Measurements from ENCODE around the gene COP1.

The COP1 gene

GRCh38 chr1:176217461-176218099 is 10.5 kb upstream of the COP1 start:
- no peak for ATAC-seq
- TF ChIP-seq OSR1 (CRISPR knock-in tag; IDR thresholded peaks at IDR 0.05) (no peak), ZFP30 (CRISPR knock-in tag; IDR thresholded peaks at IDR 0.05) (no peak)

GRCh38 chr1:176216031-176216430 is 8.9 kb upstream of the COP1 start:
- TF ChIP-seq PATZ1 (CRISPR knock-in tag; IDR thresholded peaks at IDR 0.05; ENCODE audit: borderline replicate concordance) (no peak), GLIS3 (CRISPR knock-in tag; IDR thresholded peaks at IDR 0.05) (no peak), ISL1 (CRISPR knock-in tag; IDR thresholded peaks at IDR 0.05) (no peak), ZNF565 (CRISPR knock-in tag; conservative IDR thresholded peaks at IDR 0.05; ENCODE audit: low read depth) (no peak), OSR1 (CRISPR knock-in tag; IDR thresholded peaks at IDR 0.05) (no peak), ZNF8 (CRISPR knock-in tag; IDR thresholded peaks at IDR 0.05) (no peak), SNAI2 (CRISPR knock-in tag; IDR thresholded peaks at IDR 0.05) (no peak), ARNTL (CRISPR knock-in tag; IDR thresholded peaks at IDR 0.05; ENCODE audit: borderline replicate concordance, low read depth) (no peak), ZC3H10 (CRISPR knock-in tag; IDR thresholded peaks at IDR 0.05) (no peak), ESRRG (CRISPR knock-in tag; IDR thresholded peaks at IDR 0.05) (no peak), CSDC2 (CRISPR knock-in tag; IDR thresholded peaks at IDR 0.05) (no peak), RARB (CRISPR knock-in tag; IDR thresholded peaks at IDR 0.05) (no peak), ZFP30 (CRISPR knock-in tag; IDR thresholded peaks at IDR 0.05) (no peak), TOX (CRISPR knock-in tag; IDR thresholded peaks at IDR 0.05; ENCODE audit: borderline replicate concordance) (no peak)
- no peak for ATAC-seq

- no peak for TF ChIP-seq GLIS3 (CRISPR knock-in tag; IDR thresholded peaks at IDR 0.05)
- TF ChIP-seq CREB5 (CRISPR knock-in tag; IDR thresholded peaks at IDR 0.05; ENCODE audit: low read depth) = no peak
- TF ChIP-seq BACH2 (CRISPR knock-in tag; IDR thresholded peaks at IDR 0.05; ENCODE audit: borderline replicate concordance) = no peak
- no peak for TF ChIP-seq RARB (CRISPR knock-in tag; IDR thresholded peaks at IDR 0.05)
- no peak for TF ChIP-seq ZC3H10 (CRISPR knock-in tag; IDR thresholded peaks at IDR 0.05)
- no peak for TF ChIP-seq ZNF8 (CRISPR knock-in tag; IDR thresholded peaks at IDR 0.05)
- no peak for TF ChIP-seq ESRRG (CRISPR knock-in tag; IDR thresholded peaks at IDR 0.05)
- no peak for TF ChIP-seq TOX (CRISPR knock-in tag; IDR thresholded peaks at IDR 0.05; ENCODE audit: borderline replicate concordance)
- no peak for TF ChIP-seq CSRNP3 (CRISPR knock-in tag; IDR thresholded peaks at IDR 0.05)
- no peak for TF ChIP-seq ARNTL (CRISPR knock-in tag; IDR thresholded peaks at IDR 0.05; ENCODE audit: borderline replicate concordance, low read depth)
- TF ChIP-seq PATZ1 (CRISPR knock-in tag; IDR thresholded peaks at IDR 0.05; ENCODE audit: borderline replicate concordance) = no peak
- TF ChIP-seq ZNF565 (CRISPR knock-in tag; conservative IDR thresholded peaks at IDR 0.05; ENCODE audit: low read depth) = no peak
- no peak for TF ChIP-seq ISL1 (CRISPR knock-in tag; IDR thresholded peaks at IDR 0.05)
- TF ChIP-seq OSR1 (CRISPR knock-in tag; IDR thresholded peaks at IDR 0.05) = no peak
- TF ChIP-seq SNAI2 (CRISPR knock-in tag; IDR thresholded peaks at IDR 0.05) = no peak
- no peak for TF ChIP-seq TSHZ2 (CRISPR knock-in tag; IDR thresholded peaks at IDR 0.05)
- TF ChIP-seq ZFP30 (CRISPR knock-in tag; IDR thresholded peaks at IDR 0.05) = no peak
- TF ChIP-seq PPARA (CRISPR knock-in tag; IDR thresholded peaks at IDR 0.05; ENCODE audit: borderline replicate concordance) = no peak
- TF ChIP-seq TCF4 (CRISPR knock-in tag; IDR thresholded peaks at IDR 0.05; ENCODE audit: borderline replicate concordance) = no peak
- TF ChIP-seq ZFP3 (CRISPR knock-in tag; IDR thresholded peaks at IDR 0.05) = no peak
- ATAC-seq = no peak
These were observed 4.5 kb upstream of the COP1 start for GRCh38 chr1:176211396-176212165.

Data from SK-N-SH treated with all-trans-retinoic acid at 6 μM for 48 hours (cell line).